NOMO-1 treated with dmso at 0.1 percent for 144 hours (cell line): ENCODE results near the gene CHMP4A.
A peak's percentile ranks its signal among the peaks of the same experiment; 100 is the strongest.

Source experiments
- DNase-seq: peaks from one replicate; lab custom pipeline; 2025; ENCODE audit not compliant: unreplicated experiment; lab: John Stamatoyannopoulos, UW

CHMP4A gene

DNA sequence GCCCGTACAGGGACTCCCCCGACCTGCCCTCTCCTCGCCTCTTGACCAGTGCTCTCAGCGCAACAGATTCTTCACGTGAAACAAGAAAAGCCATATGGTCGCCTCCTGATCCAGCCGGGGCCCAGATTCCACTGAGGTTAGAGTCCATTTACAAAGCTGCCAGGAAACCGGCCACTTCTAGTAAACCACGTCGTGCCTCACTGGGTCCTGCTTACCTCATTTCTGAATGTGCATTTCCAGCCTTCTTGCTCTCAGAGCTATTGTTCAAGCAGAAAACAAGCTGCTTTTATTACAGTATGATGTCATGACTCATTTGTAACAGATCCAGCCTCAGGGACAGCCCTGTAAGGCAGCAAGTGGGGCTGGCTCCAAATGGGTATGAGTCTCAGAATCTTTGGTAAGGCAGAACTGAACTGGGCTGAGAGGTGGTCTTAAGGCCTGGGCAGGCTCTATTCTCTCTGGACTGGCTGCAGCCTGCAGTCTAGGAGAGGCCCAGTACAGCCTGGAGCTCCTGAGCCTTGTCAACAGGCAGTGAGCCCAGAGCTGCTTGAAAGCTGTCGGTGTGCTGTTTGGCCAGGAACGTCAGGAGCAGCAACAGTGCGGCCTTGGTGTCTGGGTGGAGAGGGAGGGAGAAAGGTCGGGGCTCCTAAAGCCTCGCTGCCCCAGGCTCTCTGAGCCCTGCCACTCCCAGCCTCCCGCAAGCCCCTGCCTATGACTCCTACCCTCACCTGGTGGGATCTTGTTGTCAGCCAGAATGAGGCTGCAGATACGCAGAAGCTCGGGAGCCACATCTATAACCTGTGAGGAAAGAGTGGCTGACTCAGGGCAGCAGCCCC is 33.1 kb downstream of the CHMP4A start:
- DNase-seq, result no peak

DNA sequence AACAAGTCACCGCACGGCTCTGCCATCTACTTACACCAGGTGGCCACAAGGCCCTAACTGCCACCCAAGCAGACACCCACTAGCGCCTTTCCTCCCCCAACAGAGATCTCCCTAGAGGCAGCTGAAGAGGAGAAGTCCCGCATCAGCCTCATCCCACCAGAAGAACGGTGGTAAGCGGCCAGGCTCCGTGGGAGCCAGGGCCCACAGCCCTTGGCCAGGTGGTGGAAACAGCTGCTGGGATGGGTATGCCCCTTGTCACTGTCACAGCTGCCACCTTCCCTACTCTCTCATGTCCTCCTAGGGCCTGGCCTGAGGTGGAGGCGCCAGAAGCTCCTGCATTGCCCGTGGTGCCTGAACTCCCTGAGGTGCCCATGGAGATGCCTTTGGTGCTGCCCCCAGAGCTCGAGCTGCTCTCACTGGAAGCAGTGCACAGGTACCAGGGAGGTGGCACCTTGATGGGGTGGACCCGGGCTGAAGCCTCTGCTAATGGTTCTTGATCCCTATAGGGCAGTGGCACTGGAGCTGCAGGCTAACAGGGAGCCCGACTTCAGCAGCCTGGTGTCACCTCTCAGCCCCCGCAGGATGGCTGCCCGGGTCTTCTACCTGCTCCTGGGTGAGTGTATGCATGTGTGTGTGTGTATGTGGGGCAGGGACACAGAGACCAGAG is 33.9 kb downstream of the CHMP4A start:
- no peak for DNase-seq

DNA sequence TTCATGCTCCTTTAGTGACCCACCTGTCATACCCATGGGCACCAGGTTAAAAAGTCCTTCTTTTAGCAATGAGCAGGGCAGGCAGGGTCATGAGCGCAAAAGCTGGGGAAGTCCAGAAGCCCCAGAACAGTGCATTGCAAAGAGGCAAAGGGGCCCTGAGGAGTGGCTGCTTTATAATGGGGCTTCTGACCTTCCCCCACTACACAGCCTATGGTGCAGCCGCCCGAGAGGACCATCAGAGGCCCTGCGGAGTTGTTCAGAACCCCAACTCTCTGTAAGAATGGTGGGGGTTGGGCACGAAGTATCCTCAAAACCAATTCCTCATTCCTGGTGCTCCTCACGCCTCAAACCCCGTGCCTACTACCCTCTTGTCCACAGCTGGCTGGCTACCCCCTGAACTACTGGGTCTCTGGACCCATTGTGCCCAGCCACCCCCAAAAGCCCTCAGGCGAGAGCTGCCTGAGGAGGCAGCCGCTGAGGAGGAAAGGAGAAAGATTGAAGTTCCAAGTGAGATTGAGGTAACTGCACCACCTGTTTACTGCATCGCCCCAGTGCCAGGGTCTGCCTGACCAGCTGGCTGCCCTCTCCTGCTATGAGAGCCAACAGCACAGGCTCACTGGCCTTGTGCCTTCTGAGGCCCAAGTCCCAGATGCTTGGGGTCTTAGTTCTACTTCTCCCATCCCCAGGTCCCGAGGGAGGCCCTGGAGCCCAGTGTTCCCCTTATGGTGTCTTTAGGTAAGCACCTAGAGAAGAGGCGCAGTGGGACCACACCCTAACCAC is 34.7 kb downstream of the CHMP4A start:
- DNase-seq, result no peak

DNA sequence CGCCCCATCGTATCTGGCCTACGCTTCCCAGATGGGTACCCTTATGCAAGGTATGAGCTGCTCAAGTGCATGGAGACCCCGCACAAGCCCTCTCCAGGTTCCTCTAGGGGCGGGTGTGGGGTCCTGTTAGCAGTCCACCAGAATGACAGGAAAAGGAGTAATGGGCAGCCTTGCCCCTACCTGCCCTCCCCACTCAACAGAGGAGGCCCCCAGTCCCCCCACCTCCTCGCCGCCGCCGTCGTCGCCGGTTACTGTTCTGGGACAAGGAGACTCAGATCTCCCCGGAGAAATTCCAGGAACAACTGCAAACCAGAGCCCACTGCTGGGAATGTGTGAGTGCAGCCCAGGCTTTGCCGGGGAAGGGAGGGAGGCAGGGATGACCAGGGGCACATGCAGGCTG is 35.4 kb downstream of the CHMP4A start:
- DNase-seq, result no peak

DNA sequence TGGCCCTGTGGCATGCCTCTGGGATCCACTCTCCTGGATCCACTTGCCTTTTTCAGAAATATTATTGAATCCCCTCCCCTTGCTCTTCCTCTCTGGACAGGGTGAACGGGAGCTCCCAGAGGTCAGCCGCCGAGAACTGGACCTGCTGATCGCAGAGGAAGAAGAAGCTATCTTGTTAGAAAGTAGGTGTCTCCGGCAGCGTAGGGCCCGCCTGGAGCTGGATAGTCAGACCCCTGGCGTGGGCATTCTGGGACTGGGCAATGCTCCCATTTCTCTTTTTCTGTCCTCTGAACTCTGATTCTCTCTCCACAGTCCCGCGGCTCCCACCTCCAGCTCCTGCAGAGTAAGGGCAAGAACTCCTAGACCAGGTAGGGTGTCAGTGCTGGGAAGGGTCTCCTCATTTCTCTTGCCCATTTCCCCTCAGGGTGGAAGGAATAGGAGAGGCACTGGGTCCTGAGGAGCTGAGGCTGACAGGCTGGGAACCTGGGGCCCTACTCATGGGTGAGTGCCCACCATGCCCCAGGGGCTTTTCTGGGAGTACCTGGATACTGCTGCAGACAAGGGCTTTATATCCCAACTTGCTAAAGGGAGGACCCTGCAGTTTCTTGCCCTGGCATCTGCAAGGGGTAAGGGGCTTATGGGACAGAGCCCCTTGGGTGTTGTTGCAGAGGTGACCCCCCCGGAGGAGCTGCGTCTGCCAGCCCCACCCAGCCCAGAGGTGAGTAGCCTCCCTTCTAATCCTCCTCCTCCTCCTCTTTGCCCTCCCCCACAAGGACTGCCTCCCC is 36.1 kb downstream of the CHMP4A start:
- no peak for DNase-seq

DNA sequence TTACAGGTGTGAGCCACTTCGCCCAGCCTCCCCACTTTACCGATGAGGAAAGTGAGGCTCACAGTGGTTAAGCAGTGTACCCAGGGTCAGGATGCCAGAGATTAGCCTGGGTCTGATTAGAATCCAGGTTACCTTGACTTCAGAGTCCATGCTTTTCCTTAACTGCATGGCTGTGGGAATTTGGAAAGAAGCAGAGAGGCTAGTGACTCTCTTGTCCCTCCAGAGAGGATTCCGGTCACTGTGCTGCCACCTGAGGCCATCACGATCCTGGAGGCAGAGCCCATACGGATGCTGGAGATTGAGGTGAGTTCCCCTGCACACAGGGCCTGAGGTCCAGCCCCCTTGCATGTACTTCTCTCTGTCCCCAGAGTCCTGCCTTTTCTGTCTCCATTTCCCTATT is 36.7 kb downstream of the CHMP4A start:
- no peak for DNase-seq

DNA sequence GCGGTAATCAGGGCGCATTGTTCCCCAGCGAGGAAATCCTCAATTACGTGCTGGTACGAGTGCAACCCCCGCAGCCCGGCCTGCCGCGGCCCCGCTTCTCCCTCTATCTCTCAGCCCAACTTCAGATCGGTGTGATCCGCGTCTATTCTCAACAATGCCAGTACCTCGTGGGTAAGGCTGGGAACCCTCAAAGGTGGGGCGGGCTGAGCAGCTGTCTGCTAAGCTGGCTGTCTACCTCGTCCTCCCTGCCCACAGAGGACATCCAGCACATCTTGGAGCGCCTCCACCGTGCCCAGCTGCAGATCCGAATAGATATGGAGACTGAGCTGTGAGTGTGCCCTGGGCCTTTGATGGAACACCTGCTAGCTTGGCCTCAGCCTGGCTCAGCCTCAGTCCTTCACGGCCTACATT is 40.4 kb downstream of the CHMP4A start:
- no peak for DNase-seq

DNA sequence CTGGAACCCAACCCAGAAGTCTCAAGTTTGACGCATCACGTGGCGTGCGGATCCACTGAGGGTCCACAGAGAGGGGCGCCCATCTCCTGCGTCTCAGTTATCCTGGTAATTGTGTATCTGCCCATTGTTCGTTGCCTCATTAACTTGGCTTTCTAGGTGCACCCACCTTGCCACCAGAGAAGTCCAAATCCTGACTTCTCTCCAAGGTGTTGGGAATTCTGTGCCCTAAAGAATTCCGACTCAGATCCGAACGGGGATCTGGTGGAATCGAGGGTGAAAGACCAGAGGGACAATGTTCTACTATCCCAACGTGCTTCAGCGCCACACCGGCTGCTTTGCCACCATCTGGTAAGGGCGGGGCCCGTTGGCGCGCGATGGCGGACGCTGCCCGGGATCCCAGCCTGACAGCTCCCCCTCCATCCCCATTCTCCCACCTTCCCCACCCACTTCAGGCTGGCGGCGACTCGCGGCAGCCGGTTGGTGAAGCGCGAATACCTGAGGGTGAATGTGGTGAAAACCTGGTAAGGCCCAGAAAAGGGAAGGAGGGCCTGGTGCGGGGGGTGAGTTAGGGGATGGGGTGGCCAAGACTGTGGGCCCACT is 40.9 kb downstream of the CHMP4A start:
- no peak for DNase-seq

DNA sequence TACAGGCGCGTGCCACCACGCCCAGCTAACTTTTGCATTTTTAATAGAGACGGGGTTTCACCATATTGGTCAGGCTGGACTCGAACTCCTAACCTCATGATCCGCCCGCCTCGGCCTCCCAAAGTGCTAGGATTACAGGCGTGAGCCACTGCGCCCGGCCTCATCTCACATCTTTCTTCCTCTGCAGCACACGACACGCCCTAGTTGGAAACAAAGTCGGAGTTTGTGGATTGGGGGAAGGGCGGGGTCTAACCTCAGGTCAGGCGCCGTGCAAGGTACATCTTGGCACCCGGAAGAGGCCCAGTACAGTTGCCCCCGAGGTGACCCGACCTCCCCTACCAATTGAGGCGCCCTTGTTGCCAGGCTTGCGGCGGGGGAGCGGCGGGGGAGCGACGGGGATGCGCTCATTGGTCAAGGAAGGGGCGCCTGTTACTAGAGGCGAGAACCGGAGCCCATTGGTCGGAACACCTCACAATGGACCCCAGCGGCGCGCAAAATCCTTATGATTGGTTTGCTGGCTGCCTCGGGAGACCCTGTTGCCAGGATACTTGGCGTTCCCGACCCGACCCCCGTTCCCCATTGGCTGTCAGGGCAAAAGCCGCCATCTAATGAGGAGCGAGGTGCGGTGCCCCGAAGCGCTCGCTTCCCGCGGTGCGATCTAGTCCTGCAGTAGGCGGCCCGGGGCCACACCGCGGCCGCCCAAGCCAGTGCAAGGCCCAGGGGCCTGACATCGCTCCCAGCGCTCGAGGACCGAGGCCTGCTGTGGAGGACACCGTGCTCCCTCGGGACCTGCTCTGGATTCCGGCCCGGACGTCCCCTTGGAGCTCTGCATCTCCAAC is 41.6 kb downstream of the CHMP4A start, which contains the start of gene REC8:
Gene REC8 (plus strand): TSS at position 659 of the 839 bp plus-strand sequence. CDS start 473 bp downstream, outside the sequence.
- no peak for DNase-seq

DNA sequence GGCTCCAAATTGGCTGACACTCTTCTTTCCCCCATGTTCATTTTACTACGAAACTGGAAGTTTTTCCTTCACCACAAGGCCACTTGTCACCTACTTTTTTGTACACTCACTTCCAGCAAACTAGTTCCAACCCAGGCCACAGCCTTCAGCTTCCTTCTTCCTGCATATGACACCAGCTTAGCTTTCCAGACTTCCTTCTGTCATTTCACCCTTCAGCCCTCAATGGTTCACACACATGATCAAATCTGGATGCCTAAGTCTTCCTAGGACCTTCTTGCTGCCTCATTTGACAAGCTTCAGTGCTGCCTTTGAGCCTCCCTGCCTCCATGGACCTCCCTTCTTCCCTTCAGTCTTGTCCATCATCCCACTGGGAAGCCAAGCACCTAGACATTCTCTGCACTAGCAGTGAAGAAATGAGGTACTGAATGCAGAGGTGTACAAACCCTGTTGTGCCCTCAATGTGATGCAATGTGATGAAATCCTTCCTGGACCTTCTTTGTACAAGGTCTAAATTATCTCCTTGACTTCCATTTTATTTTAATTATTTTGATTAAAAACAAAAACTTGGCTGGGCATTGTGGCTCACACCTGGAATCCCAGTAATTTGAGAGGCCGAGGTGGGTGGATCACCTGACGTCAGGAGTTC is 45.7 kb downstream of the CHMP4A start:
- no peak for DNase-seq

DNA sequence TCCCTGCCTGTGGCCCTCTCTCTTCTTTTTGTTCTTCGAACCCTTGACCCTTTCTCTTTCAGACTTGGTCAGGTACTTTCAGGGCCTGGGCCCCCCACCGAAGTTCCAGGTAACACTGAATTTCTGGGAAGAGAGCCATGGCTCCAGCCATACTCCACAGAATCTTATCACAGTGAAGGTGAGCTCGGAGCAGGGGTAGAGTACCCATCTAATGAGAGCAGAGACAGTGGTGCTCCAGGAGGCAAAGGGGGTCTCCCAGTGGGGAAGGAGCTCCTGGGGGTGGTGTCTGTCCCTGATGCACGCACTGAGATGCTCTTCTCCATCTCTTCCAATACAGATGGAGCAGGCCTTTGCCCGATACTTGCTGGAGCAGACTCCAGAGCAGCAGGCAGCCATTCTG is 47.5 kb downstream of the CHMP4A start:
- DNase-seq, result no peak

DNA sequence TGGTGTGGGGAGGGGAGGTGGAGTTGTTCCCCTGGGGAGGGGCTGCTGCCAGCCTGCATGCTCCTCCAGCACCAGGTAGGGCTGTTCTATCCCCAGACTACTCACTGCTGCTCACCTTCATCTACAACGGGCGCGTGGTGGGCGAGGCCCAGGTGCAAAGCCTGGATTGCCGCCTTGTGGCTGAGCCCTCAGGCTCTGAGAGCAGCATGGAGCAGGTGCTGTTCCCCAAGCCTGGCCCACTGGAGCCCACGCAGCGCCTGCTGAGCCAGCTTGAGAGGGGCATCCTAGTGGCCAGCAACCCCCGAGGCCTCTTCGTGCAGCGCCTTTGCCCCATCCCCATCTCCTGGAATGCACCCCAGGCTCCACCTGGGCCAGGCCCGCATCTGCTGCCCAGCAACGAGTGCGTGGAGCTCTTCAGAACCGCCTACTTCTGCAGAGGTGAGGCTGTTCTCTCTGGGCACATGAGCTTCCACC is 48.7 kb downstream of the CHMP4A start:
- no peak for DNase-seq

DNA sequence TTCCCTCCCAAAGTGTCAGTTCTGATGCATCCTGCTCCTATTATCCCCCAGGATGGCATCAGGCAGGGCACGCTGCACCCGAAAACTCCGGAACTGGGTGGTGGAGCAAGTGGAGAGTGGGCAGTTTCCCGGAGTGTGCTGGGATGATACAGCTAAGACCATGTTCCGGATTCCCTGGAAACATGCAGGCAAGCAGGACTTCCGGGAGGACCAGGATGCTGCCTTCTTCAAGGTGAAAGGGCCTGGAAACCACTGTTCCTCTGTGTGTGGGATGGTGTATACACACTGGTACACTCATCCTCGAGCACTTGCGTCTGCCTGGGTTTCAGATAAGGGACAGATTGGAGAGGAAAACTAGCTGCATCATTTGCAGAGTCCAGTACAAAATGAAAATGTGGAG is 51.2 kb downstream of the CHMP4A start:
- no peak for DNase-seq

DNA sequence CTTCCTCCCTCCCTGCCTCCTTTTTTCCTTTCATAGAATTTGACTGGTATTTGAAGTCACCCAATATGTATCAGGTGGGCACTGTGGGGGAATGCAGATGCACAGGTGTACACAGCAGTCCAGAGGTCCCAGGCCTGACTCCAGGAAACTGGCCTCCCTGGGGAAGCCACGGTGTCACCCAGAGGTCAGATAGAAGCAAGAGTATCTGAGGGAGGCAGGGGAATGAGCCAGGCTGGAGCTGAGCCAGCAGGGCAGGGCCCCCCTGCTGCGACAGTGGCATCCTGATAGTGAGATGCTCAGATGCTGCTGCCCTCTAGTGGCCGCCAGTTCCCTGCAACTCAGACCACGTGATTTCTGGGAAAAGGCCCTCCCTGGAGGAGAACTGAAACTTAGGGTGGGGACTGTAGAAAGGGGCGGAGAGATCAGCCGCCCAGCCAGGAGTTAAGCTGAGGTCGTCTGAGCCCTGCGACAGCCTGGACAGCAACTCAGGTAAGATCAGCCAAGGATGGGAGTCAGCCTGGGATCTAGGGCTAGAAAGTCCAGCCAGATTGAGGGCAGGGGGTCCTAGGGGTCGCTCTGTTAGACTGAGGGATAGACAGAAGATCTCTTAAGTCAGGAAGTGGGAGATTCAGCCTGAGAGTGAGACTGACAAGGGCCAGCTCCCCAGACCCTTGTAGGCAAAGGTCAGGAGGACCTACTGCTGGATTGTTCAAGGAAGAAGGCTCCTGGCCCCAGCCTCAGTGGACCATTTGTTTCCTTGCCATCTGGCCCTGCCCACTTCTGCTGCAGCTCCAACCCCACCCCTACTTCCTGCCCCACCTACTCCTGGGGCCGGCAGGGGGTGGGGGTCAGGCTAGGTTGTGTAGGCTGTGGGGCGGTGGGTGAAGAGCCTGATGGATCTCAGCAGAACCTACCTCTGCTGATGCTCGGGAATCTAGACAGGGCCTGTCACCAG is 52.2 kb downstream of the CHMP4A start, which contains the start of gene IRF9:
Gene IRF9 (plus strand): TSS at position 416 of the 955 bp plus-strand sequence. CDS start 880 bp downstream, outside the sequence.
- peak; percentile 96 for DNase-seq

DNA sequence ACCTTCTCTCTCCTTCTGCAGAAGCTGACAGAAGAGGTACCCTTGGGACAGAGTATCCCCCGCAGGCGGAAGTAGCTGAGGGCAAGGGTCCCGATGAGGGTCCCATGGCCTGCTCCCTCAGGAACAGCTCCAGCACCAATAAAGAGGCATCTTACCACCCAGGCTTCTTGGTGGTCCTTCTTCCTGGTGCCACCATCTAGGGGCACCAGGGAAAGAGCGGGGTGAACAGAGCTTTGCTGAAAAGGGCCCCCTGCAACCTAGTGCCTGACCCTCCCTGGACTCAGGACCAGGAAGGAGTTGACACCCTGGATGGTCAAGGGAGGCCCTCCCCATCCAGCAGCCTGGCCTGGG is 52.8 kb downstream of the CHMP4A start:
- no peak for DNase-seq

DNA sequence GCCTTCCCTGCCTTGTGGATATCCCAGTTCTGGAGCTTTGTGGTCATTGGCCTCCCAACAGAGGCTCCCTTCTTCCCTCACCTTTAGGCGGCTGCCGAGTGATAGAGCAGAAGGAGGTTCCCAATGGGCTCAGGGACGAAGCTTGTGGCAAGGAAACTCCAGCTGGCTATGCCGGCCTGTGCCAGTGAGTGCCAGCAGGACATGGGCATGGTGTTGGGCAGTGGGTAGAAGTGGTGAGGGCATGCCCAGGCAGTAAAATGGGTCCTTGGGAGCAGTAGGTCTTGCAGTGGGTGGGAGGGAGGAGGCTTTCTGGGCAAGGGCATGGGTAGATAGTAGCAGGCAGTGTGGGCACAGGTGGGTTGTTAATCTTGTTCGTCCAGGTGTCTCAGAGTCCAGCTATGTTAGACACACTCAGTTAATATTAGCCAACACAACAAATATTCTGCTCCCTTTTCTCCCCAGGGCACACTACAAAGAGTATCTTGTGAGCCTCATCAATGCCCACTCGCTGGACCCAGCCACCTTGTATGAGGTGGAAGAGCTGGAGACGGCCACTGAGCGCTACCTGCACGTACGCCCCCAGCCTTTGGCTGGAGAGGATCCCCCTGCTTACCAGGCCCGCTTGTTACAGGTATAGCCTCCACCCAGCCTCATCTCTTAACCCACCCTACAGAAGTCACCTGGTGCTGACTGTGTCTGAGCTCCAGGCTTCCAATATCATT is 53.4 kb downstream of the CHMP4A start:
- DNase-seq, result no peak
